GM19023 (cell line): ENCODE results near the gene RERE.
"Not testable (repeated sequence)": the region's sequence is repeated elsewhere in the genome, so short reads cannot be mapped to it uniquely, and the experiment has no call there.

Experiments used
- ATAC-seq: cut with Tn5 transposase; IDR thresholded peaks from one replicate; pipeline ENCODE4 v1.9.1; 2021; ENCODE audit warnings: mild to moderate bottlenecking, moderate library complexity; ENCODE audit not compliant: unreplicated experiment

Gene RERE

DNA sequence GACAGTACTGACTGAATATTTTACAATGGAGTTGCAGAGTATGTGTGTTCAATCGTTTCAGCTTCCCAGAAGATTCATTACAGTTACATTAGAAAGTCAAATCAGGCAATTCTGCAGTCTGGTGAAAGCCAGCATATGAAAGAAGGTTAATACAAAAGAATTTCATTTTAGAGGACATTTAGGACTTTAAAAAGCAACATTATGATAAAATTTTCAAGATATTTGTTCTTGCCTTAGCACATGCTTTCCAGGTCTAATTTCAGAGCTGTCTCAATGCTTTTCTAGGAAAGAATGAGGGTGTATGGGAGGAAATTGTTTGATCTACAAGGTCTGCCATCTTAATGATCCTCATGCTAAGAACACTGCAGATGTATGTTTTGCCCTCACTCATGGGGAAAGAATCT lies 63.2 kb downstream of the RERE start:
- ATAC-seq: no peak

DNA sequence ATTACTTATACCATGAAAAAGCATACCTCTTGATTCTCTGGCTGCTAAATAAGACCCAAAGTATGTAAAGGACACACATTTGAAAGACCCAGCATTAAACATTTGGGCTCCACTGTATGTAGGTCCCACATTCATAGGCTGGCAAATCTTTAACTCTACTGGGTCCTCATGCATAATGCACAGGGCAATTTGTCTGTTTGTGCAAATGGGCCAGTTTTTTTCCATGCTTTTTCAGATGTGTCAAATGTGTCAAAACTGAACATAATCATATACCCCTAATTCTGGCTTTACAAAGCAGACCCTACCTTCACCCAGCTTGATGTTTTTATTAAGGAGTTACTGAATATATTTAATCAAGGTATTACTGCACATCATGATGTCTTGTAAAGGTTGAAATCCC lies 63.7 kb downstream of the RERE start:
- ATAC-seq: no peak

DNA sequence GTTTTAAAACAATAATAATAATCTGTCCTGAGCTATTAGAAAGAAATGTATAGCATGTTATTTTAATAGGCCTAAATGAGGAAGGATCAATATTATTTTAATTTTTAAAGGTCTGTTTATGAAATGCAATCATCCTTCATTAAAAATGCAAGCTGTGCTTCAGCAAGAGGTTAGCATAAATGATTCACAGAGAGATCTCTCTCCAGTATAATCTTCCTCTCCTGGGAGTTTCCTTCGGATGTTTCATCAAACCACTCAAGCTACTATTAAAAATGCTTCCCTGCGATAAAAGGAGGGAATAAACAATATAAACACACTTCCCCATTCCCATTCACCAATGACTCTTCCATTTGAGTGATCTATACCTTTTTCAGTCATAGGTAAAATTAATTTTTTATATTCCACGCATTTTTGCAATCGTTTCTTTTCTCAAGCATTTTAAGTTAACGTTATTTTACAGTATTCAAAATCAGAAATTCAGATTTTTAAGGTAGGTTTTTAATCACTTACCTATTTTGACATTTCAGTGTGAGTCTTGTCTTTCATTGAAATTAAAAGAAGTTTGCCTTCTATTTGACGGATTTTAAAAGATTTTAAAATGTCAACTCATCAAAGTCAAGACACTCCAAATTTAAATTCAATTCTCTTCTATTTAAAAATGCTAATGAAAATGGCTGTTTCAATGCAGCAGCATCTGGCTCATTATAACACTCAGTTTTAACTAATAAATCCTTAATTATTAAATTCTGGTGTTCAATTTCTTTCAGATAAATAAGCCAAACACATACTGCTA lies 64.3 kb downstream of the RERE start:
- no peak for ATAC-seq

DNA sequence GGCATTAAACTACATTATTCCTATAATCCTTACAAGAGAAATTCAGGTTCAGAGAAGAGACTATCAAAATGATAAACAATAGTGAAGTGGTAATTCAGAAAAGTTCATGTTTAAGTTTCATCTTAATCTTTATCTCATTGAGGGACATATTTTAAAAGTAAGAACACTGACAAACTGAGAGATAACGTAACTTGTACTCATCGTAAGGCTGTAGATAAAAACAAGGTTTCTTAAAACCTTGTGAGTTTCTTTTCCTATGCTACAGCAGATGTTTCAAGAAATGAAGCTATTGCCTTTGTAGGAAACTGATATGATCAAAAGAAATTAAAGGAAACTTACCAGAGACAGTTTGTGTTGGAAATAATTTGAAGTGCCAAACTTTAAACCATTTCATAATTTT lies 65.0 kb downstream of the RERE start:
- no peak for ATAC-seq

DNA sequence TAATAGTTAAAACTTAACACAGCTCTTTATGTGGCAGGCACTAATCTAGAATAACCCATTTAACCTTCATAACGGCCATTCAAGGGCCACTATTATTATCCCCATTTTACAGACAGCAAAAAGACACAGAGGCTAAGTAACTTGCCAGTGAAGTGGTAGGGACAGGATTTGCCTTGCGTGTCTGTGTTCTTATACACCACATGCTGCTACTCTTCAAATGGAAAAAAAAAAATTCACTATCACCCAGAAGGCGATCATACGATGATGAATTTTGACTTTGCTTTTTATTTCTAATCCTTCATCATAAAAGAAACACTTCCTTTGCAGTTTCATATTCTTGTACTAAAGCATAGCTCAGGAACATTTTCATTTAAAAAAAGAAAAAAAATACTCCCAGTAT lies 65.5 kb downstream of the RERE start:
- no peak for ATAC-seq

DNA sequence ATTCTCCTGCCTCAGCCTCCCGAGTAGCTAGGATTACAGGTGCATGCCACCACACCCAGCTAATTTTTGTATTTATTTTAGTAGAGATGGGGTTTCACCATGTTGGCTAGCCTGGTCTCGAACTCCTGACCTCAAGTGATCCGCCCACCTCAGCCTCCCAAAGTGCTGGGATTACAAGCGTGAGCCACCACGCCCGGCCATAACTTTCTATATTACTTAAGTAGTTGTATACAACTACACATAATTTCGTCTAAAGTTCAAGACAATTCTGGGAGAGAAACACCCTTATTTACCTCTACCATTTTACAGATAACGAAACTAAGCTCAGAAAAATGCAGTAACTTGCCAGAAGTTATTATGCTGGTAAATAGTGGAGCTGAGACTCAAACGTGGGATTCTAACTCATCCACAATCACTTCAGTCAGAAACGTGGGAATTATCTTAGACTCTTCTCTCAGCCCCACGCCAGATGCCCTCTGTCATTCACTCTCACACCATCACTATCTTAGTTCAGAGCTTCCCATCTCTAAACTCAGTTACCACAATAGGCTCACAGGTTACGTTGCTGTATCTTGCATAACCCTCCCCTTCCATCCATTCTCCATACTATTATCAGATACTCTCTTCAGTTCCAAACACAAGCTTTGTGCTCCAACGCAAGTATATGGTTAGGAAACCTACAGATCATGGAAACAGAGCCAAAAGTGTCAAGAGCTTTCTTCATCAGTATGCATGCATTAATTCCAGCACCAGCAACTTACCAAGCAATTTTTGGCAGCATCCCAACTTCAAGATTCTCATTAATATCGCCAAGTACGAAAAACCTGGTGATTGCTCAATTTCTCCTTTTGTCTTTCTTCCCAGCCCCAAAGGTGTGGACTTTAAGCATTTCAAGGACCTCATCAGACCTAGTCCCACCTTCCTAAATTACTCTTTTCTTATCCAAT lies 69.3 kb downstream of the RERE start:
- ATAC-seq: no peak

DNA sequence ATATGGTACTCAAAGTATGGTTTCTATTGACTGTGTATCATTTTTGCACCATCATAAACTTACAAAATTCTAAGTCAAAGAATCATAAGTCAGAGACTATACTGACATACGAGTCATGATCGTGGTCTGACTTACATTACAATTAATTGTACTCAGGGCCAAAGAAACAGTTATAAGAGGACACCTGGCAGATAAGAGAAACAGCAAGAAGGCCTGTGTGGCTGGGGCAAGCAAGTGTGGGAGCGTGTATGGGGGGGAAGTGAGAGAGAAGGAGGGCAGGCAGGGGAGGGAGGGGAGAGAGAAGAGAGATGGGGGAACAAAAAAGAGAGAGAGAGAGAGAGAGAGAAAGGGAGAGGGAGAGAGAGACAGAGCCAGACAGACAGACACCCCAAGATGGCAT lies 70.9 kb downstream of the RERE start:
- ATAC-seq: no peak

DNA sequence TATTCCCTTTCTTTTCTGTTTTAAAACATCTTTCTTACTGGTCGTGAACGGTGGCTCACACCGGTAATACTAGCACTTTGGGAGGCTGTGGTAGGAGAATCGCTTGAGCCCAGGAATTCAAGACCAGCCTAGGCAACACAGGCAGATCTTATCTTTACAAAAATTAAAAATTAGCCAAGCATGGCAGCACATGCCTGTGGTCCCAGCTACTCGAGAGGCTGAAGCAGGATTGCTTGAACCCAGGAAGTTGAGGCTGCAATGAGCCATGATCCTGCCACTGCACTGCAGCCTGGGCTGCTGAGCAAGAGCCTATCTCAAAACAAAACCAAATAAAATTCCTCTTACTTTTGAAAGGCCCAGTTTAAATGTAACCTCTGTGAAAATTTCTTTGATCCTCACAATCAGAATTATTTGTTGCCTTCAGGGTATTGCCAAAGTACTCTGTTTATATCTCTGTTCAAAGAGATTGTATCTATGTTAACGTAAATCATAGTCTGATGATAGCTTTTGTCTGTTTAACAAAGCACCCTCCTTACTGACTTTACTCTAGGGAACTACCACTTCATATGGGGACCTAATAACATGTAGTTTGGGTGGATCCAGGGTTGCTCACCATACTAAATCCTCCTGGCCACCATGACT lies 71.6 kb downstream of the RERE start:
- no peak for ATAC-seq

DNA sequence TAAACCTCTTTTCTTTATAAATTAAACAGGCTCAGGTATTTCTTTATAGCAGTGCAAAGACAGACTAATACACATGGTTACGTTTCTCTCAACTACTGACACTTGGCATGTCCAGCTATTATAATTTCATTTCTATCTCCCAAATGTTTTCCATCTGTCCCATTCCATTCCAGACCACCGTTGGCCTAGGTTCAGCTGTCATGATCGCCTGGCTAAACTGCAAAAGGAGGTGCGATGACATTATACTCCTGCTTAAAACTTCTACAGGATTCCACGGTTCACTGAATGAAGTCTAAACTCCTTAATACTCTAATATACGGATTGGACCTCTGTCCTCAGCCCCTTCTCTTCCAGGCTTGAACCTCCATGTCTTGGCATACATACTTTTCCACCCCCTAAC lies 72.1 kb downstream of the RERE start:
- no peak for ATAC-seq

DNA sequence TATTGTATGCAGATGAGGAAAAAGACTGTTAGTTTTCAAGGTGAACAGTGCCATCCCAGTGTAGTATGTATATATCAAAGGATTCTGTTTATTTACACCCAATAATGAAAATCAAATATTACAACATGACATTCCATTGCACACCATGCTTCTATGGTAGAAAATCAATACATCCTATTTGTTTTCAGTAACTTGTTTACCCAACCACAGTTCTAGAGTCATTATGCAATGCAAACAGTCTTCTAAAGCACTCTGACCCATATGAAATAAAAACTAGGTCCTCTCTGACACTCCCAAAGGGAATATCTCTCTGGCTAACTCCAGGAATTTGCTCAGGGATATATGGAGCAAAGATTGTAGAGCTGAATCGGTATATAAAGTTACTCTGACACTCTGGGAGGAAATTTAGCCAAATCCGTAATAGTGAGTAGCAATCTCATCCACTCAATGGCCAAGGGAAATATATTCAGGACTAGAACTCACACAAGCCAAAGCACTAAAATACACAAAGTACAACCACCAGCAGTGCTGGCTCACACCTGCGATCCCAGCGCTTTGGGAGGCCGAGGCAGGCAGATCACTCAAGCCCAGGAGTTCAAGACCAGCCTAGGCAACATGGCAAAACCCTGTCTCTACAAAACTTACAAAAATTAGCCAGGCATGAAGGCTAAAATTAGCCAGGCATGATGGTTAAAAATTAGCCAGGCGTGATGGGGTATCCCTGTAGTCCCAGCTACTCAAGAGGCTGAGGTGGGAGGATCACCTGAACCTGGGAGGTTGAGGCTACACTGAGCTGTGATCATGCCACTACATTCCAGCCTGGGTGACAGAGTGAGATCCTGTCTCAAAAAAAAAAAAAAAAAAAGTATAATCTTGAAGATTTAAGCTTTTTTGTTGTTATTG lies 75.2 kb downstream of the RERE start:
- no peak for ATAC-seq

DNA sequence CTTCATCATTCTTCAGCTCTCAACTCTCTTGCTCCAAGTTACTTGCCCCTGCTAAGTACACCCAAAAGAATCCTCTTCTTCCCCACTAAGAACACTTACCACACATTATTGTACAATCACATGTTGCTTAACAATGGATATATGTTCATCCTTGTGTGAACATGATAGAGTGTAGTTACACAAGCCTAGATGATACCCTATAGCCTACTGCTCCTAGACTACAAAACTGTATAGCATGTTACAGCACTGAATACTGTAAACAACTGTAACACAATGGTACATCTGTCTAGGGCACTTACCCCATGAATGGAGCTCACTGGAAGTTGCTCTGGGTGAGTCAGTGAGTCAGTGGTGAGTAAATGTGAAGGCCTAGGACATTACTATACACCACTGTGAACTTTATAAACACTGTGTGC lies 77.4 kb downstream of the RERE start:
- no peak for ATAC-seq

DNA sequence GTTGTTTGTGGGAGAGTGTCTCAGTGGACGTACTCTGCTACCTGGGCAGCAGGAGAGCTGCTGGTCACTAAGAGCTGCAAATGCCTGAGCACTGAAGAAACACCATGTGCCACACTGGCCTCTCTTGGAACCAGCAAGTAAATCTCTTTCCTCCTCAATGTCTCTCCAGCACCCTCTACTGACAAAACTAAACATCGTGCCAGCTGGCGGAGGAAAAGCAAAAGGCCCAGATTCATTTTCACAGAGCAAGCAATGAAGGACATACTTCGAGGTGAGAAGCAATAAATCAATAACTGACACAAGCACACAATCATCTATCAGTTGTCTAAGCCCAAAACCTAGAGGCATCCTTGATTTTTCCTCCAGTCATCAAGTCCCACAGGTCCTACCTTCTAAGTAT lies 78.1 kb downstream of the RERE start:
- ATAC-seq: no peak

DNA sequence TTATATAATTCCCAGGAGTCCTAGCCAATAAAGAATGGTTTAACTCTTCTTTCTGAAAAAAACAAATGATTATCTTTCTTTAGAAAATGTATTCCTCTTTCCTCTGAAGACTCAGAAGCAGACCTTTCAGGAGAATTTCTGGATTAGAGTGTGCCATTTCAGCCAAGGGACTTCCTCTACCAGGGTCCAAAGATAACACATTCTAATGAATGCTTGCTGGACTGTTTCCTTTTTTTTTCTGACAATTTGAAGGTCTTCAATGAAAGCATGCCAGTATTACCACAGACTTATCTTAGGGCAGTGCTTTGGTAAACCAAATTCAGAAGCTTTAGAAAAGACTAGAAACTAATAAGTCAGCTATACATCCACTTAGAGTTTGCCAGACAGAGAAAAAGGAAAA lies 80.5 kb downstream of the RERE start:
- no peak for ATAC-seq

DNA sequence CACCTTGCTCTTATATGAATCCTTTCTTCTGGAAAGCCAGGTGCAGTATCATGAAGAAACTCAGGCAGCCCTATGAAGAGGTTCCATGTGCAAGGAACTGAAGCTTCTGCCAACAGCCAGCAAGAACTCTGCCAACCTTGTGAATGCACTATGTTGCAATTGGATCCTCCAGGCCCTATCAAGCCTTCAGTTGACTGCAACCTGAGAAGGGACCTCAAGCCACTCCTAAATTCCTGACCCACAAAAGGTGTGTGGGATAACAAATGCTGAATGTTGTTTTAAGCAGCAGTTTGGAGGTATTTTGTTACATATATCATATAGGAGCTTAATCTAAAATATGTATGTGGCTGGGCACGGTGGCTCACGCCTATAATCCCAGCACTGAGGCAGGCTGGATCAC lies 84.0 kb downstream of the RERE start:
- ATAC-seq: no peak

DNA sequence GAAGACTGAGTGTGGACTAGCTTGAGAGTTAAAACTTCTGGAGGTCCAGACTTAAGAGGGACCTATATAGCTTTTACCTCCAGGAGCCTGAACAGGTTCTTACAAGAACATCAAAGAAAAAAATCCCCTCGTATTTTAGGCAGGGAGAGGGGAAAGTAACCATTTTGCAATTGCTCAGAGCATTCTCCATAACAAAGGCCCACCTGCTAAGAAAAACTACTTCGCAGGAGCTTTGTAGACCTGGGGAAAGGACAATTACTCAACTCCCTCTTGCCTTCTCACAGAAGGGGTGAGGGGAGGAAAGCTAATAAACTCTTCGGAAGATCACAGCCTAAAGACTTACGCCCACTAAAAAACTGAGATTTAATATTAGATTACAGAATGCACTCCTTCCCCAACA lies 86.3 kb downstream of the RERE start:
- ATAC-seq: no peak

DNA sequence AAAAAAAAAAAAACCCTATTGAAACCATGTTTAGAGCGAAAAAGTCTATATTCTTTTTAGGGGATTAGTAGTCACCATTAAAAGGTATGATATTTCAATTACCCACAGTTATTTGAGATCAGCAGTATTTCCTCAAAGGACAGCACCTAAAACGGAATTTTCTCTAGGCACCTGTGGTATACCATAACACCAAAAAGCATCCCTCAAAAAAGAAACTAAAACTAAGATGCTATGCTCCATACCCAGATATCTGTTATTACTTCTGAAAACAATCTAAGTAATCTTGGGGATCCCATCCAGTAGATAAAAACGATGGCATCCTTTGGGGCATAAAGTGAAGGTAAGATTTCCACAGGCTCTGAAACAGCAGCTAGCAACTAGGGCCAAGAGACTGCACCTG lies 89.0 kb downstream of the RERE start:
- ATAC-seq: no peak

DNA sequence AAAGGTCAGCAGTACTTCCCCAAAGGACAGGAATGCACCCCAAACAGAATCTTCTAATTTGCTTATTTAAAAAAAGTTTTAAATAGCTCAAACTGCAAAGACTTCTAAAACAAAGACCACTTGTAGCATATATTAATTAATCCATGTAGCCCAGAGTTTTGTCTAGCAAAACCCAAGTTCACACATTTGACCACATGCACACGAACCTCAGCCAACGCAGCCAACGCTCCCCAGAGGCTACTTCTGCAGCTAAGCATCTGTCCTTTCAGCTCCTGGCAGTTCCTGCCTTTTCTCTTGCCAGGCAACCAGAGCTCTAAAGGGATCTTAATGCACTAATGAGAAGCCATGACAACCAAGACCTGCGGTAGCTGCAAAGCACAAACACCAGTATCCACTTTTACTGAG lies 89.6 kb downstream of the RERE start:
- ATAC-seq: no peak

DNA sequence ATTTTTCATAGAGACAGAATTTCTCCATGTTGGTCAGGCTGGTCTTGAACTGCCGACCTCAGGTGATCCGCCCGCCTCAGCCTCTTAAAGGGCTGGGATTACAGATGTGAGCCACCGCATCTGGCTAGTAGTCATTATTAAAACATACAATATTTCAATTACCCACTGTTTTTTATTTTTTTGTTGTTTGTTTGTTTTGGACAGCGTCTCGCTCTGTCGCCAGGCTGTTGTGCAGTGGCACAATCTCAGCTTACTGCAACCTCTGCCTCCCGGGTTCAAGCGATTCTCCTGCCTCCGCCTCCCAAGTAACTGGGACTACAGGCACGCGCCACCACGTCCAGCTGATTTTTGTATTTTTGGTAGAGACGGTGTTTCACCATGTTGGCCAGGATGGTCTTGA lies 90.1 kb downstream of the RERE start:
- not testable (repeated sequence) for ATAC-seq

DNA sequence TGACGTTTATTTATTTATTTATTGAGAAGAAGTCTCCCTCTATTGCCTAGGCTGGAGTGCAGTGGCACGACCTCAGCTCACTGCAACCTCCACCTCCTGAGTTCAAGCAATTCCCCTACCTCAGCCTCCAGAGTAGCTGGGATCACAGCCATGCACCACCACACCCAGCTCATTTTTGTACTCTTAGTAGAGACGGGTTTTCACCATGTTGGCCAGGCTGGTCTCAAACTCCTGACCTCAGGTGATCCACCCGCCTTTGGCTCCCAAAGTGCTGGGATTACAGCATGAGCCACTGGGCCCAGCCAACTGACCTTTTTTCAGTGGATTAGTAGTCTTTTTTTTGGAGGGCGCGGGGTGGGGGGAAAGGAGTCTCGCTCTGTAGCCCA lies 90.6 kb downstream of the RERE start:
- ATAC-seq: not testable (repeated sequence)

DNA sequence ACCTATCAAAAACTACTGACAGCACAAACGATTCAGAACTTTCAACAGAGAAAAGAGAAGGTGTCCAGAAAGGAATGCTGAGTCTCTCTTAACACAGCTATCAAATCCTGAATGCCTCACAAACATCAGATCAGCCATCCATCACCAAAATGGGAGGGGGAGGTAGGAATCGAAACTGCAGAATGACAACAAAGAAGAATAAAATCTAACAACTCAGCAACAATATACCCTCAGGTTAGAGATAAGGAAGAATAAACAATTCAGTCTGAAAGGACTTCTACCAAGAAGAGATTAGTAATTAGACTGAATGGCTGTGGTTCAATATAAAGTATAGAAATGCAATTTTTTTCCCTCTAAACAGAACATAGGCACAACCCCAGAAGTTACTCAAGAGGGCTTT lies 94.4 kb downstream of the RERE start:
- no peak for ATAC-seq

DNA sequence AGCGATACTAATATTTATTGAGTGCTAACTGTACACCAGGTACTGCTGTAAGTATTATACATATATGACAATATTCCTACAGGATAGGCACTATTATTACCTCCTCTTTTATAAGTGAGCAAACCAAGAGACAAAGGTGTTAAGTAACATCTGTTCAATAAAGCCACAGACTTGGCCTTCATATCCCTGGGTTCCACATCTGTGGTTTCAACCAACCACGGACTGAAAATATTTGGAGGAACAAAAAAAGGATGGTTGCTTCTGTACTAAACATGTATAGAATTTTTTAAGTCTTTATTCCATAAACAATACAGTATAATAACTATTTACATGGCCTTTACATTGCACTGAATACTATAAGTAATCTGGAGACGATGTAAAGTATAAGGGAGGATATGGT lies 95.1 kb downstream of the RERE start:
- no peak for ATAC-seq
